Uterus (tissue), 2 donors: Measurements from ENCODE around the gene DNAL4.

ENCODE experiments used
- POLR2A ChIP-seq, 2 donors: fragments of 450-650 bp; IDR thresholded peaks; one replicate each; pipeline ENCODE4 v1.6.1; 2016; ENCODE audit warnings: antibody characterized with exemption in 2 of 2, mild to moderate bottlenecking in 1 of 2, moderate library complexity in 1 of 2
- TF ChIP-seq, protein P1 (sequence below), 4 experiments: fragments of 200-600 bp in 2 of 4; fragments of 450-650 bp in 2 of 4; sonication (generic) in 2 of 4; IDR thresholded peaks; one replicate each; pipeline ENCODE4 v1.5.1; 2016 to 2019; ENCODE audit warnings: antibody characterized with exemption in 4 of 4, mild to moderate bottlenecking in 2 of 4, moderate library complexity in 1 of 4

DNA sequence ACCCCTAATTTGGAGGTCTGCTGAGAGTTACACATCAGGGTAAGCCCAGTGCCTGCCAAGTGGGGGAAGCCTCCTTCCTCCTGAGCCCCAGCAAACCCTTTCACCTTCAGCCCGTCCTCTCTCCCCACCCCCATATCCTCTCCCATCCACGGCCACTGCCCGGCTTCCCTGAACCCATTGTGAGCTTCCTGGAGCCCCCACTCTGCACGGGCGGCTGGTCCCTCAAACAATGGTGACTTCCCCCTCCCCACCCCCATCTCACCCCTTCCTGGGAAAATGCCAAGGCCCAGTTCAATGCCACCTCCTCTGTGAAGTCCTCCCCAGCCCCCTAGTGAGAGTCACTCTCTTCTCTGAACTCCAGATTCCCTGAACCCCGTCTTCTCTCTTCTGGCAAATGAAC is 17.9 kb downstream of the DNAL4 start:
- TF ChIP-seq, protein P1, sequence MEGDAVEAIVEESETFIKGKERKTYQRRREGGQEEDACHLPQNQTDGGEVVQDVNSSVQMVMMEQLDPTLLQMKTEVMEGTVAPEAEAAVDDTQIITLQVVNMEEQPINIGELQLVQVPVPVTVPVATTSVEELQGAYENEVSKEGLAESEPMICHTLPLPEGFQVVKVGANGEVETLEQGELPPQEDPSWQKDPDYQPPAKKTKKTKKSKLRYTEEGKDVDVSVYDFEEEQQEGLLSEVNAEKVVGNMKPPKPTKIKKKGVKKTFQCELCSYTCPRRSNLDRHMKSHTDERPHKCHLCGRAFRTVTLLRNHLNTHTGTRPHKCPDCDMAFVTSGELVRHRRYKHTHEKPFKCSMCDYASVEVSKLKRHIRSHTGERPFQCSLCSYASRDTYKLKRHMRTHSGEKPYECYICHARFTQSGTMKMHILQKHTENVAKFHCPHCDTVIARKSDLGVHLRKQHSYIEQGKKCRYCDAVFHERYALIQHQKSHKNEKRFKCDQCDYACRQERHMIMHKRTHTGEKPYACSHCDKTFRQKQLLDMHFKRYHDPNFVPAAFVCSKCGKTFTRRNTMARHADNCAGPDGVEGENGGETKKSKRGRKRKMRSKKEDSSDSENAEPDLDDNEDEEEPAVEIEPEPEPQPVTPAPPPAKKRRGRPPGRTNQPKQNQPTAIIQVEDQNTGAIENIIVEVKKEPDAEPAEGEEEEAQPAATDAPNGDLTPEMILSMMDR (IDR thresholded peaks at IDR 0.05): no peak
- TF ChIP-seq POLR2A (IDR thresholded peaks at IDR 0.05): no peak
